HG03108 (cell line): ENCODE results near the gene PSG3.
"Not testable (repeated sequence)": the region's sequence is repeated elsewhere in the genome, so short reads cannot be mapped to it uniquely, and the experiment has no call there.

Experiments
- ATAC-seq: cut with Tn5 transposase; IDR thresholded peaks from one replicate; pipeline ENCODE4 v1.9.1; 2021; ENCODE audit warnings: moderate library complexity; ENCODE audit not compliant: unreplicated experiment

Gene PSG3

DNA sequence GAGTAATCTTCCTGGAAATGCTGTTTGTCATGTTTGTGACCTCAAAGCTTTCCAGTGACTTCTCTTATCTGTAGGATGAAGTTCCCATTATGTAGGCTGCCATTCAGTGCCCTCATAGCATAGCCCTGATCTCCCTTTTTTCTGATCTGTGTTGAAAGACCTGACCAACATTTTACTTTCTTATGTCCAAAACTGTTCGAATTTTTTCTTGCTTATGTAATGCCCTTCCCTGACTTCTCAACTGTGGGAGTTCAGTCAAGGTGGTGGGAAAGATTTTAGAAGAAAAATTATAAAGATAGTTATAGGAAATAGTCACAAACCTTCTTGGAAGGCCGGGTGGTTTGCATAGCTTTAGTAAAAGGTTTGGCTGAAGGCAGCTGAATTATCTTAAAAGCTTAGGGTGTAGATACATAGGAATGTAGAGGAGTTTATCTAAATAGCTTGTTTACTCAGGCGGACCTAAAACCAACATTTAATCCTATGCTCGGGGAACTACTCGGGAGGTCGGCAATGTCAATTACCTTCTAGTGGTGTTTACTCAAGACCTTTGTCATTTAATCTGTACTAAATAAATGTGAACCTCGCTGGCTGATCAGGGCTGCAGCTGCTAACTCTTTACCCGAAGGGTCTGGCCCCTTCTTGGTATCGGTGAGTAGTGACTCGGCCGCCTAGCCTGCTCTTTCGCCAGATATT, 44.3 kb downstream of the PSG3 start:
- no peak for ATAC-seq

DNA sequence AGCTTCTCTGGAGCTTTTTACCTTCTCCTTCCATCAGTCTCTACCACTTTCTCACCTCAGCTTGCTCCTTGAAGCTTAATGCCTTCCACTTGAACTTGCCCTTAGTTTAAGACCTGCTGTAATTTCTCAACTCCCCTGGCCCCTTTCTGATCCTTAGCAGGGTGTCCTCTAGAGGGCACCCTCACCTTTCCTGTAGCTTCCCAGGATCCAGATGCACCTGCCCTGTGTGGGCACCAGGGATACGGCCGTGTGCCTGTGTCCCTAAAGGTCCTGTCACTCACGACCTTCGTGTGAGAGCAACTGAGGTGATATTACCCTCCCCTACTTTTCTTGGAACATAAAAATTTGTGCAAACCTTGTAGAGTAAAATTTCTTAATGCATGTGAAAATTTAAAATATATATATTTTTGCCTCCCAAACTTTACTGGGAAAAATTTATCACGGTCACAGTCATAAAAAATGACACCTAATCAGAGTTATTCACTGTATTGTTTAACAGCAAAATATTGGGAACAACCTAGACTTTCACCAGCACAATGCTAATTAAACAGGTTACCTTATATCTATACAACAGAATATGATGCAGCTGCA, 46.4 kb downstream of the PSG3 start:
- no peak for ATAC-seq

DNA sequence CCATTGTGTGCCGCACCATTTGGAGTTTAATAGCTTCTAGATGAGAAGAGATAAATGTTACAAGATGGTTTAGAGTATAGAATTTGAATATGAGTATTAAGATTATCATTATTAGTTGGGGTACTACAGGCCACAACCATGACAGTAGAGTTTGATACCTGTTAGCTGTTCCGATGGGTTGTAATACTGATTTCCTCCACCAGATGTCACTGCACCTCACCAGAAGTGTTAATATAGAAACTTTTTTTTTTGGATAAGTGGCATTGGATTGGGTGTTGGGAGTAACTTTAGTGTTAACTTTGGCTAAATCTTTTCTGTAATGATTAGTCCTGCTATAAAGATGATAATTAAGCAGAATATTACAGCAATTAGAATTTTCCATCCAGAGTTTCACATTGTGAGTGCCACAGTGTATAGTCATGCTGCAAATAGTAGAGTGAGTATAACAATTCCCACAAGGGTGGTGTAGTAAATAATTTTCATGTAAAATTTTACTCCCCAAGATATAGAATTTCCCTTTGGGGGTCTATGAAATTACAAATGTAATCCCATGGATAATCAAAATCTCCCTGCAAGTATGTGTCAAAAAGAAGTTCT, 56.3 kb downstream of the PSG3 start:
- ATAC-seq = no peak

DNA sequence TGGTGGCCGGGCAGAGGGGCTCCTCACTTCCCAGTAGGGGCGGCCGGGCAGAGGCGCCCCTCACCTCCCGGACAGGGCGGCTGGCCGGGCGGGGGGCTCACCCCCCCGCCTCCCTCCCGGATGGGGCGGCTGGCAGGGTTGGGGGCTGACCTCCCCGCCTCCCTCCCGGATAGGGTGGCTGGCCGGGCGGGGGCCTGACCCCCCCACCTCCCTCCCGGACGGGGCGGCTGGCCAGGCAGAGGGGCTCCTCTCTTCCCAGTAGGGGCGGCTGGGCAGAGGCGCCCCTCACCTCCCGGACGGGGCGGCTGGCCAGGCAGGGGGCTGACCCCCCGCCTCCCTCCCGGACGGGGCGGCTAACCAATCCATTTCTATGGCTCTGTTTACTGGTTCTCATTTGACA, 64.0 kb downstream of the PSG3 start:
- ATAC-seq = not testable (repeated sequence)

DNA sequence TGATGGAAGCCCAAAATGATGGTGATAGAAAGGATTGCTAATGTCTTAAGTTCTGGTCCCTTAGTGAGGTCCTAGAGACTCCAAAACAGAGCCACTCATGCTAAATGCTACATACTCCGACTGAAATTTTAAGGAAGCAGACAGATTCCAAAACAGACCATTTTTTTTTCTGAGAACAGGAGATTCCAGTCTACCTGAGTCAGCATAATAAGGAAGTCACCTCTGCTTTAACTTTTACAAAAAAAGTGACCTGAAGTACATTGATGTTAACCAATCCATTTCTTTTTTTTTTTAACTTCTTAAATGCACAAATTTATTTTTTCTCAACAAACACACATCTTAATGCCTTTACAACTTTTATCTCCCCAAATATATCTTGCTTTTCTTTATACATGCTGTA, 65.7 kb downstream of the PSG3 start:
- not testable (repeated sequence) for ATAC-seq
